ENCODE data around the gene MED12L. TPM values are rescaled to one million over a fixed set of nuclear protein-coding genes. Genes with fewer than 3 reads are reported as not detected.
A peak's percentile ranks its signal among the peaks of the same experiment; 100 is the strongest.

MED12L gene
- total RNA-seq, 1 experiment from 2014 or later: 6.4 TPM

- peak within 1 kb of the TSS; percentile 66 for H3K4me2 ChIP-seq (ENCODE audit: low read length)
- no peak within 1 kb of the TSS for H3K27ac ChIP-seq (ENCODE audit: low read depth, low read length)
- H3K9me3 ChIP-seq (ENCODE audit: control insufficient read depth in 1 of 2, insufficient read depth in 1 of 2, low read depth in 1 of 2, low read length in 2 of 2): no peaks in the 10 kb centered on the region
- H3K27me3 ChIP-seq (ENCODE audit: insufficient read depth, low read length): no peaks in the 10 kb centered on the region
- ChIA-PET RAD21 (ENCODE audit: low non-redundant PET in 1 of 2, low total read pairs in 2 of 2, uncharacterized antibody in 2 of 2, unreplicated experiment in 2 of 2) (no interaction called here), CTCF (no interaction called here), POLR2A (no interaction called here)
- H3K9me2 ChIP-seq (ENCODE audit: insufficient read depth): no peaks in the 10 kb centered on the region
- no peaks in the 10 kb centered on the region for H3K36me3 ChIP-seq (ENCODE audit: control insufficient read depth in 1 of 2, insufficient read depth in 2 of 2, low read length in 2 of 2)
- H2AFZ ChIP-seq (ENCODE audit: low read depth, low read length, poor library complexity, severe bottlenecking): peak within 1 kb of the TSS; percentile 47
- intact Hi-C loops (cut with micrococcal nuclease): no loop called here
- TF ChIP-seq SRF (IDR thresholded peaks at IDR 0.05; ENCODE audit: low read depth) (no peak), ATF3 (IDR thresholded peaks at IDR 0.05) (no peak), RAD21 (IDR thresholded peaks at IDR 0.05; ENCODE audit: low read depth) (no peak), EGR1 (IDR thresholded peaks at IDR 0.05; ENCODE audit: low read depth) (no peak), TCF7L2 (IDR thresholded peaks at IDR 0.05; ENCODE audit: borderline replicate concordance, extremely low read depth, insufficient read depth, insufficient read length) (no peak), SIN3A (IDR thresholded peaks at IDR 0.05; ENCODE audit: low read depth) (no peak), ZBTB33 (IDR thresholded peaks at IDR 0.05; ENCODE audit: extremely low read depth, insufficient replicate concordance, low read length) (no peak)
- no peaks in the 10 kb centered on the region for H4K20me1 ChIP-seq (ENCODE audit: insufficient read depth)
- peaks cover 15 to 22% of the 10 kb centered on the region in 2 experiments for H3K4me1 ChIP-seq (ENCODE audit: control insufficient read depth in 1 of 2, insufficient read depth in 2 of 2, low read length in 2 of 2)
- H3K9ac ChIP-seq (ENCODE audit: low read length): peak within 1 kb of the TSS; percentile 12; the same call in 1 of the 2 replicates
- ATAC-seq (no peak), DNase-seq (ENCODE audit: low read depth, low spot score) (no peak)
- H3K4me3 ChIP-seq (replicated peaks in 1 of 2; ENCODE audit: low read depth in 1 of 2, low read length in 2 of 2): peak within 1 kb of the TSS in 1 of 2 experiments; percentile 40; a peak in 2 of 4 replicates
- no peaks in the 10 kb centered on the region for H3K79me2 ChIP-seq (ENCODE audit: insufficient read depth, low read length)
- no TSS peak for BruUV-seq (replicated peaks)
Measured at GRCh38 chr3:151329363-151329762, 243.9 kb downstream of the MED12L start, which contains the start of gene P2RY13. P2RY13 (minus strand) TSS chr3:151329549; CDS start chr3:151329528, 21 bp downstream.

- no peaks in the 10 kb centered on the region for H3K9me3 ChIP-seq (ENCODE audit: control insufficient read depth in 1 of 2, insufficient read depth in 1 of 2, low read depth in 1 of 2, low read length in 2 of 2)
- no peak overlapping the region for H2AFZ ChIP-seq (ENCODE audit: low read depth, low read length, poor library complexity, severe bottlenecking)
- peaks cover 15 to 22% of the 10 kb centered on the region in 2 experiments for H3K4me1 ChIP-seq (ENCODE audit: control insufficient read depth in 1 of 2, insufficient read depth in 2 of 2, low read length in 2 of 2)
- RAD21 ChIA-PET (ENCODE audit: low non-redundant PET in 1 of 2, low total read pairs in 2 of 2, uncharacterized antibody in 2 of 2, unreplicated experiment in 2 of 2): no interaction called here
- no peaks in the 10 kb centered on the region for H3K27me3 ChIP-seq (ENCODE audit: insufficient read depth, low read length)
- no peaks in the 10 kb centered on the region for H3K9me2 ChIP-seq (ENCODE audit: insufficient read depth)
- no peaks in the 10 kb centered on the region for H4K20me1 ChIP-seq (ENCODE audit: insufficient read depth)
- no peak for DNase-seq (ENCODE audit: low read depth, low spot score)
- H3K36me3 ChIP-seq (ENCODE audit: control insufficient read depth in 1 of 2, insufficient read depth in 2 of 2, low read length in 2 of 2): no peaks in the 10 kb centered on the region
- intact Hi-C loops (cut with micrococcal nuclease): no loop called here
- POLR2A ChIA-PET: no interaction called here
- H3K4me3 ChIP-seq (replicated peaks in 1 of 2; ENCODE audit: low read depth in 1 of 2, low read length in 2 of 2): no peak overlapping the region
- BruUV-seq (replicated peaks): no TSS peak
- no peak overlapping the region for H3K4me2 ChIP-seq (ENCODE audit: low read length)
- CTCF ChIA-PET: no interaction called here
- no peak for ATAC-seq
- H3K9ac ChIP-seq (ENCODE audit: low read length): no peak overlapping the region
- H3K27ac ChIP-seq (ENCODE audit: low read depth, low read length): no peak overlapping the region
- H3K79me2 ChIP-seq (ENCODE audit: insufficient read depth, low read length): no peaks in the 10 kb centered on the region
- TF ChIP-seq CTCF (IDR thresholded peaks at IDR 0.05 in 2 of 3, conservative IDR thresholded peaks at IDR 0.05 in 1 of 3; ENCODE audit: borderline replicate concordance in 1 of 3, insufficient read depth in 1 of 3, low read depth in 2 of 3, low read length in 2 of 3): no peak
- no peak for TF ChIP-seq MAX (IDR thresholded peaks at IDR 0.05)
- TF ChIP-seq ELF1 (IDR thresholded peaks at IDR 0.05; ENCODE audit: borderline replicate concordance, low read depth): no peak
- no peak for TF ChIP-seq FOSL1 (IDR thresholded peaks at IDR 0.05; ENCODE audit: low read depth)
- TF ChIP-seq SRF (IDR thresholded peaks at IDR 0.05; ENCODE audit: low read depth): no peak
- TF ChIP-seq POLR2A (IDR thresholded peaks at IDR 0.05; ENCODE audit: borderline replicate concordance, extremely low read depth, insufficient read depth, insufficient read length): no peak
- TF ChIP-seq ZFX (IDR thresholded peaks at IDR 0.05): no peak
- no peak for TF ChIP-seq EZH2phosphoT487 (IDR thresholded peaks at IDR 0.05; ENCODE audit: borderline replicate concordance)
- no peak for TF ChIP-seq SP1 (IDR thresholded peaks at IDR 0.05; ENCODE audit: low read depth)
- no peak for TF ChIP-seq CBX3 (IDR thresholded peaks at IDR 0.05; ENCODE audit: low read depth)
- TF ChIP-seq ATF3 (IDR thresholded peaks at IDR 0.05): no peak
- TF ChIP-seq SIN3A (IDR thresholded peaks at IDR 0.05; ENCODE audit: low read depth): no peak
- no peak for TF ChIP-seq ZNF274 (IDR thresholded peaks at IDR 0.05; ENCODE audit: low read depth, low read length)
- no peak for TF ChIP-seq CEBPB (IDR thresholded peaks at IDR 0.05; ENCODE audit: low read depth)
Measured at GRCh38 chr3:151330379-151330778, 244.9 kb downstream of the MED12L start.
